ENCODE data around the gene JAG1.

JAG1 gene

GRCh38 chr20:10651227-10651990, 22.4 kb downstream of the JAG1 start:
- no peak for FAIRE-seq

GRCh38 chr20:10649797-10650160, 24.0 kb downstream of the JAG1 start:
- no peak for FAIRE-seq

- FAIRE-seq, result no peak
These were observed 24.6 kb downstream of the JAG1 start for GRCh38 chr20:10649080-10649796.

- no peak for FAIRE-seq
These were observed 25.1 kb downstream of the JAG1 start for GRCh38 chr20:10648651-10649050.

GRCh38 chr20:10647909-10648308, 25.9 kb downstream of the JAG1 start:
- FAIRE-seq, result no peak

GRCh38 chr20:10647471-10647870, 26.3 kb downstream of the JAG1 start:
- no peak for FAIRE-seq

- FAIRE-seq, result no peak
These were observed 26.8 kb downstream of the JAG1 start for GRCh38 chr20:10646886-10647420.

DNA sequence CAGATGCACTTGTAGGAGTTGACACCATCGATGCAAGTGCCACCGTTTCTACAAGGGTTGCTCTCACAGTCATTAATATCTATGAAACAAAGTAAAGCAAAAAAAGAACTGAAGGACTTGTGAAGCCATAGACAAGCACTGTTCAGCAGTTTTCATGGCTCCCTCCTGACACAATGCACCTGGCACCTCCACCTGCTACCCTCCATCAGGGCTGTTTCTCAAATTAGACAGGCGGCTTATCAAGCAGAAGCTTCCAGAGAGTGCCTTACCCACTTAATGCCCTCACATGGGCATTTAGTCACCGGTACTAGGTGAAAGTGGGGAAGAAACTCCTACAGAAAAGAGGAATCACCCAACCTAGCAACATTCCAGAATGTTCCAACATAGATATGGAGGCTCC, 27.8 kb downstream of the JAG1 start:
- FAIRE-seq, result no peak

DNA sequence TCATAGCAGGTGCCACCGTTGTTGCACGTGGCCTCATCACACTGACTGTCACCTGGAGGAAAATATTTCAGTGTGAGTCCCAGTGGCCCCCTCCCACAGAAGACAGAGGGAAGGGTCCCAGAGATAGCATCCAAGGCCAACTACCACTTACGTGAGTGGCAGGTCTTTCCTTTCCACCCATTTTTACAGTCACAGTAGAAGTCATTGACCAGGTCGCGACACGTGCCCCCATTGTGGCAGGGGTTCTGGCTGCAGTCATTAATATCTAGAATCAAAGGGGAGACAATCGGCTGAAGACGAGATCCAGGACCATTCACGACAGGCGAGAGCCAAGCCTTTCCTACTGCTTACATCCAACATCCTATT, 28.6 kb downstream of the JAG1 start:
- no peak for FAIRE-seq

DNA sequence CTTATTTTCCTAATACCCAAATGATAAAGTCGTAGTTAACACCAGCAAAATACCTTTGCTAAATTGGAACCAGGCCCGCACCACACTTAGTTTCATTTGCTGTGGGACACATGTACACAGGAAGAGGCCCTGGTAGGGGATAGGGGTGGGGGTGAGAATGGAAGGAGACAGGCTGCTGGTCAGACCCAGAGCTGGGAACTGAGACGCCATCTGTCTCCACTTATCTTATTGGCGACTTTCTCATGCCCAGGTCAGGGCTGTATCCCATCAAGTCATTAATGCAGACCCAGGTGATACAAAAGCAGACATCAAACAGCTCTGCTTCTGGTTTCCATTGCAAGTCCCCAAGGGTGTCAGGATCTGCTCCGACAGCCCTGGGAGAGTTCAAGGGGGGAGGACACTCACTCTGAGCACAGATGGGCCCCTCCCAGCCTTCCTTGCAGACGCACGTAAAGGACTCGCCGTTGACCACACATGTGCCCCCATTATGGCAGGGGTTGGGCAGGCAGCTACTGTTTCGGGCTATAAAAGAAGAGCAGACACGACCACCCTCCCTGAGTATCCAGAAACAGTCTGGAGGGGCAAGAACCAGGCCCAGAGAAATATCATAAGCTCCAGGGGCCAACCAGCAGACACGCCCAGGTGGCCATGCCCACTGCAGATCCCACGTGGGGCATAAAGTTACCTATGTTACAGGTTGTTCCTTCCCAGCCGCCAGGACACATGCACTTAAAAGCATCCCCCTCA, 29.2 kb downstream of the JAG1 start:
- no peak for FAIRE-seq

DNA sequence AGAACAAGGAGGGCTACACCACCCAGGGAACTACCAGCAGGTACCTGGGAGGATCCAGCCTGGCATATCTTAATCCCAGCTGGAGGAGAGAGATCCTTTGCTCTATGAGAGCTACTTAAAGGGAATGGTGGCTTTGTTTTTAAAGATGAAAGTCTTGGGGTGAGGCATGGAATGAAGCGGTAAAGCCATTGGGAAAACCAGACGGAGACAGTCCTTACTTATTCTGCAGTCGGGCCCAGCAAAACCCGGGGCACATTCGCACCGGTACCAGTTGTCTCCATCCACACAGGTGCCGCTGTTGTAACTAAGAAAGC, 30.3 kb downstream of the JAG1 start:
- FAIRE-seq, result no peak

DNA sequence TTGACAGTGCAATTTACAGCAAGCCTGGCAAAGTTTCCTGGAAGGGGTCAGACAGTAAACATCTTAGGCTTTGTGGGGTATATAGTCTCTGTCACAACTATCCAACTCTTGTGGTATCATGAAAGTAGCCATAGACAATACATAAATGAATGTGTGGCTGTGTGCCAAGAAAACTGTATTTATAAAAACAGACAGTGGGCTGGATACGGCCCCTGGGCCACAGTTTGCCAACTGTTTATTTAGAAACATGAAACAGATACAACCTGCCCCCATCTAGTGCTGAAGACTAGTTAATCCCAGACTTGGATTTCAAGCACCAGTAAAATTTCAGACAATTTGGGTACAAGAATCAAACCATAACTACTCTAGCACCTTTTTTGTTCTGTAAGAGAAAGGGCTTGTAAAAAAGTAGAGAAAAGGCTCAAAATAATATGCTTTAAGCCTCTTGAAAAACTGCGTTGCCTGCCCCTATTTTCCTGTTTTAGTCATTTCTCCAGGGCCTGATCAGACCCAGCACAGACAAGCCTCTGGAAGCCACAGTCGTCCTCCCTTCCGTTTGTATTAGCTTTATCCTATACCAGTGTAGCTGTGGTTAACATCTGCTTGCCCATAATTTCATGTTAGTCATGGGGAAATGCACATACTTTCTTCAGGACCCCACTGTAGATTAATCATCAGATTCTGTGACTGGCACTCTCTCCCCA, 30.8 kb downstream of the JAG1 start:
- no peak for FAIRE-seq

DNA sequence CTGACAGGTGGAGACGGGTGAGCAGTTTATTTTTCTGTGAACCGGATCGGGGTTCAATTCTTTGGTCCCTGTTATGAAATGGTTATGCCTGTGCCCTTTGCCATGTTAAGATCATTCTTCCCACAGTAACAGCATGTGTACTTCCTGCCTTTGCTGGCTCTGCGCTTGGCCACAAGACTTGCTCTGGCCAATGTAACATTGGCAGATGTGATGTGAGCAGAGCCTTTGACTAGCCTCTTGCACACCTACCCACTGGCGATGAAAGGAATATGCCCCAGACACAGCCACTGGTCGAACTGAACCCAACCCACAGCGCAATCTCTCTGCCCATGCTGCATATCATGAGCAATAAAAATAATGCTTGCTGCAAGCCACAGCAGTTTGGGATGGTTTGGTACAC, 31.9 kb downstream of the JAG1 start:
- FAIRE-seq, result no peak

- FAIRE-seq, result no peak
These were observed 32.3 kb downstream of the JAG1 start for GRCh38 chr20:10641467-10641866.

DNA sequence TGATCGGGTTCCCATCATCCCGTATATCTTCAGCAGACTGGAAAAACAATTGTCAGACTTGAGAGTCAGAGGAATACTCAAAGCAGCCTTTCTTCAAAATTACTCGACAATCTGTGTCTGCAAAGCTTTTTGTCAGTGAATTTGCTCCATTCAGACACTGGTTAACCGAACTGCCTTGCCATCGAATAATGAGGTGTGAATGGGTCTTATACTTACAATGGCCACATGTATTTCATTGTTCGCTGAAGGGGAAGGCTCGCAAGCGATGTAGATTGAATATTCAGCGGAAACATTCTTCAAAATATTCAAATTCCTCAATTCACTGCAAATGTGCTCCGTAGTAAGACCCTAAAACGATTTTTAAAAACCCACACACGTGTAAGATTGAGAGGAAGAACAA, 32.9 kb downstream of the JAG1 start:
- no peak for FAIRE-seq

DNA sequence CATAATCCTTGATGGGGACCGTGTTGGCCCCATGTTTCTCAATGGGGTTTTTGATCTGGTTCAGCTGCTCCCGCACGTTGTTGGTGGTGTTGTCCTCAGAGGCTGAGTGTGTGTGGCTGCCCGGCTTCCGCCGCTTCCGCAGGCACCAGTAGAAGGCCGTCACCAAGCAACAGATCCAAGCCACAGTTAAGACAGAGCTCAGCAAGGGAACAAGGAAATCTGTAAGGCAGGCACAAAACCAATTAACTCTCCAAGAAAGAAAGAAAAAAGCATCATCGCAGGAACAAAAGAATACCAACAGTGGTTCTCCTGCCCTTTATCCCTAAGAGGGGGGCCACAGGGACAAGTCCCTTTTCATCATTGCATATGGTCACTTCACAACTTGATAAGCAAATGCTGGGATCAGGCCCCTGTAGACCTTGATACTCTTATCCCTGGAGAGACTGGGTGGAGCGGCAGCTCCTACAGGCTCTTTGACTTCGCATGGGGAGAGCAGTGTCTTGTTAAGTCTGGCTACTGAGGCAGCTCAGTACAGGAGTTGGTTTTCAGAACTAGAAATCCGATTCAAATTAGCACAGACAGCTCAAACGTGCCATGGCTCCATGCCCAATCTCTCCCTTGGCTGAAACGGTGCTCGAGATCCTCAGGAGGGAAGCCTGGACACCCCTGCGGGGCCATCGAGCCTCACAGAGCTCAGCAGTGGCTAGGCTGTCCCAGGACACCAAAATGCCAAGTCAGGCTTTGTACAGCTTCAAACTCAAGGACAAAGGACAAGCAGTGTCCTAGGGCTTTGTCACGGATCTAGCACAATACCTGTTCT, 33.9 kb downstream of the JAG1 start:
- no peak for FAIRE-seq

- no peak for FAIRE-seq
These were observed 34.6 kb downstream of the JAG1 start for GRCh38 chr20:10639077-10639736.

DNA sequence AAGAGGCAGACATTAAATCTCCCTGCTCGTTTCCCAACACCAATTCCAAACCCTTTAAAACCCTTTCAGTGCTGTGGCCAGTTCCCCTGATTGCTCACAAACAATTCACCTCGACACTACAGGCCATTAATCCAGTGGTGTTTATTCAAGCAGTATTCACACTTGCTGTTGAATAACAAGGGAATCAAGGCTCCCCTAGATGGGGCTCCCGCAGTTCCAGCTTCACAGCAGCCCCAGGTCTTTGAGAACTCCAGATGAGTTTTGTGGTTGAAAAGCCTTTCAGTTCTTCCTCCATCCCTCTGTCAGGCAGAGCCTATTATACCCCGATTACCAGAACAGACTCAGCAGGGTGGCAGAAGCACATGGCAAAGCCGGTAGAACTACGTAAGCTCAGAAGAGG, 36.2 kb downstream of the JAG1 start:
- no peak for FAIRE-seq

DNA sequence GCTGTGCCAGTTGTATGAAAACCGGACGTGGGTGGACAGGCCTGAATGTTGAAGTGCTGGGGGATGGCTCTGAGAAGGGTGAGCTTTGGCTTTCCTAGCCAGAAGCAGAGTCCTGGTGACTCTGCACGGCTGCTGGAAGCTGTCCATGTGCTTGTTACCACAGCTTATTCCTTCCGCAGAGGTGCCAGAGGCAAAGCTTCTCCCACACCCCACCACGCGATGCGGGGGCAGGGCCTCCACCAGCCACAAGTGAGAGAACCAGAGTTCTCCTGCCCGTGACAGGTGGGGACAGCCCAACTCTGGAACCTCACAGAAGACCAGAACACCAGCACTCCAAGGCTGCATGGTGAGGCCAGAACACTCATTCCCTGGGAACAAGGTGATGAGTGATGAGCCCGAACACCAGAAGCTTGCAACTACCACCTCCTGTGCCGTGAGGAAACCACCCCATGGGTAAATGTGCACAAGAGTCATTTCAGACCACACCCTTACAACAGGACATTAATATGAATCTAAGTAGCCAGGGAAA, 36.7 kb downstream of the JAG1 start:
- no peak for FAIRE-seq

DNA sequence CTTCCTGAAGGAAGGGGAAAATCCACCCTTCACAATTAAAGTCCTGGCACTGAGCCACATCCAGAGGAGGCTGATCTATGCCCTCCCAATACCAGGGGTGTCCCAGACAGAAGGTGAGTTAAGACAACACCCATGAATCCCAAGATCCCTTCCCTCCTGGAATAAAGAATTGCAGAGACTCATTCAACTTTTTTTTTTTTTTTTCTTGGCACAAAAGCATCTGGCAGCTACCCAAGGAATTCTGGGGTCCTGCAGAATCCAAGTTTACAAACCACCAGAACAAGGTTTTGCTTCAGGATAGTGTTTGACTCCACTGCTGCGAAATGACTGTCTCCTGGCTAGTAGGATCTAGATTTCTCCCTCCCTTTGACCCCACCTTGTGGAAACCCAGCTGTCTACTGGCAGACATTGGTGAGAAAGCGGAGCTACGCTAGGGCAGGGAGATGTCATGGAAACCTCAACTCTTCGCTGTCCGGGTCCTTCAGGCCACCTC, 37.4 kb downstream of the JAG1 start:
- no peak for FAIRE-seq

DNA sequence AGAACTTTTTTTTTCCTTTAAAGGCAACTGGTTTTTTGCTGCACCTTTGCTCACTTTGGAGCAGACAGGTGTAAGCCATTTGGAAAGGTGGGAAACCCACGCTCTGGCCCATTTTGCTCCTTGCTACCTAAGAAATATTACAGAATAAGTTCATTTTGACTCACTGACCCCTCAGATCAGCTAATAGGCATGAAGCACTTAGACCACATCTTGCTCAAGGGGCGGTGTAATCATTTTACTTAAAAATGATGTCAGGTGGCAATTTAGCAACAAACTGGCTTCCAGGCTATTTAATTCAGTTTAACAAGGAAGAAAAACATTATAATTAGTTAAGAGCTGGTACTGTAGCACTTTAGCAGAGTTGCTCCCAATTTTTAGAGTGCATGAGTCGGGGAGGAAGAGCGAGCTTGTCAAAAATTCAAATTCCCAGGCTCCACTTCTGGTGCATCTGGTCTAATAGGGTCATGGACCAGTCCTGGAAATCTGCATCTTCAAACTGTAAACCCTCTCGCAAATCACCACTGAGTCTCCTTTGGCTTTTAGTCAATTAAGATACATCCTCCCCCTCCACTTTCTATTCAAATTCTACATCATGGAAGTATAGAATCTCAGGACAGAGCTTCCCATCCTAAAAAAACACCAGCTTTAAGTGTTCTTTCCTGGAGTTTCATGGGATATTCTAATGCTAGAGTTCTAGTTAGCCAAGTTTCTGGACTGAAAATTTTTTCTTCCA, 38.2 kb downstream of the JAG1 start:
- no peak for FAIRE-seq

Data from A204.1 (cell line).